GM08714 (cell line): ENCODE measurements around the gene LDLRAD3.

Experiments used
- H3K4me3 ChIP-seq: fragments of 200-500 bp; sonication (Bioruptor generic); 2 replicates; pipeline ENCODE4 v1.5.1; 2014; ENCODE audit warnings: mild to moderate bottlenecking, low read length, inconsistent platforms
- ZNF274 ChIP-seq: IDR thresholded peaks from 2 replicates; pipeline ENCODE4 v1.6.1; 2012; ENCODE audit warnings: mild to moderate bottlenecking, low read depth, low read length

LDLRAD3 gene

GRCh38 chr11:36019005-36019596 lies 75.2 kb downstream of the LDLRAD3 start:
- TF ChIP-seq ZNF274, result no peak
- H3K4me3 ChIP-seq, result no peak overlapping the region

GRCh38 chr11:36019722-36020121 lies 75.9 kb downstream of the LDLRAD3 start:
- no peak overlapping the region for H3K4me3 ChIP-seq
- no peak for TF ChIP-seq ZNF274

- H3K4me3 ChIP-seq, result no peak overlapping the region
- TF ChIP-seq ZNF274, result no peak
Measured at GRCh38 chr11:36022882-36023281, 79.0 kb downstream of the LDLRAD3 start.

DNA sequence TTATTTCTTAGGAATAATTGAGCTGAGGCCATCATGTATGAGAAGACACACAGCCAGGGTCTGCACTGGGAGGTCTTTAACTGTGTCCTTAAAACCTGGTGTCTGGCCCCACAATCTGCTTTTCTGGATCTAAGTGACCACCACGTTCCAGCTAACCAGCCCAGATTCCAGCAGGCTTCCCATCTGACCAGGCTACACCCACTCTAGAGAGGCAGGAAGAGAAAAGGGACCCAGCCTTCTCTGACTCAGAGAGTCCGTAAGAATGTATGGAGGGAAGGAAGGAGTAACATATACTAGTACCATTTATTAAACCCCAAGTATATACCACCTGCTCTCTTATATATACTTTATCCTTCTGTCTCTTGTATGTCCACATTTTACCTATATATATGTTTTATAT lies 80.1 kb downstream of the LDLRAD3 start:
- no peak overlapping the region for H3K4me3 ChIP-seq
- TF ChIP-seq ZNF274, result no peak

DNA sequence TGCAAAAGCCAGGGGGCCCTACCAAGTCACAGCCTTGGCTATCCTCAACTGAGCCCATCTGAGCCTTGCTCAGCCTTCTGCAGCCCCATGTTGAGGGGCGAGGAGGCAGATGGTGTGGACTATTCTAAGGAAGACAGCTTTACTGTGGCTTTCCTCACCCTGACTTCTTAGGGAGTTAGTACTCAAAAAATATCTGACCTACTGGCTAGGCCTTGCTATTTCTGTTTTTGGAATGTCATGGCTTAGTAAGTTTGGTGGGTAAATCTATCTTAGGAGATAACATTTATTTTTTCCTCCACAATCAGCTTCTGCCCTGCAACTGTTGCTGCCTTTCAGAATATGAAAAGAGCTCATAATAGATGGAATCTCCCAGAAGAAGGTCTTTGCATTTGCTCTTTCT lies 80.9 kb downstream of the LDLRAD3 start:
- no peak for TF ChIP-seq ZNF274
- H3K4me3 ChIP-seq, result no peak overlapping the region

DNA sequence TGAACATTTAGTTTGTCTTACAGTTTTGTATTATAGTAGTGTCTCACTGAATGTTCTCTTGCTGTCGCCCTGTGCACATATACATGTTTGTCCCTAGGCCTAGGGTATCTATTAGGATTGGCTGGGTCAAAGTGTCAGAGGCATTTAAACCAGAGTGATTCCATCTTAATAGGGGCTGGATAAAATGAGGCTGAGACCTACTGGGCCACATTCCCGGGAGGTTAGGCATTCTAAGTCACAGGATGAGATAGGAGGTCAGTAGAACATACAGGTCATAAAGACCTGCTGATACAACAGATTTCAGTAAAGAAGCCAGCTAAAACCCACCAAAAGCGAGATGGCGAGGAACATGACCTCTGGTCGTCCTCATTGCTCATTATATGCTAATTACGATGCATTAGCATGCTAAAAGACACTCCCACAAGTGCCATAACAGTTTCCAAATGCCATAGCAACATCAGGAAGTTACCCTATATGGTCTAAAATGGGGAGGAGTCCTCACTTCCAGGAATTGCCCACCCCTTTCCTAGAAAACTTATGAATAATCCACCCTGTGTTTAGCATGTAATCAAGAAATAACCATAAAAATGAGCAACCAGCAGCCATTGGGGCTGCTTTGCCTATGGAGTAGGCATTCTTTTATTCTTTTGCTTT lies 82.6 kb downstream of the LDLRAD3 start:
- no peak overlapping the region for H3K4me3 ChIP-seq
- no peak for TF ChIP-seq ZNF274

GRCh38 chr11:36027731-36028130 lies 83.9 kb downstream of the LDLRAD3 start:
- no peak overlapping the region for H3K4me3 ChIP-seq
- TF ChIP-seq ZNF274, result no peak

DNA sequence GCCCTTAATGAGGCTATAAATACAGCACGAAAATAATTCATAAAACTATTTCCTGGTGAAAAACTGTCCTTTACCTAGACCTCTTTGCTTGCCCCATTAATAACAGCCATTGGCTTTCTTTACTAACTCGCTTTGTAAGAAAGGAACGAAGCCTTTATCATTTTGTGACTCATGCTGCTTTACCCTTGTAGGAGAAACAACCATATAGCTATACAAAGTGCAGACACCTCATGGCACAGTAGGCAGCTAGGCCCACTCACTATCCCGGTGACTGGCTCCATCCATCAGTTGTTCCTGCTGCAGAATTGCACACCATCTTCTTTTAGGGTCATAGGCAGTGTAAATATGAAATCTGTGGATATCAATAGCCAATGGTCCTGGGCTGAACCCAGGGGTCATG lies 85.8 kb downstream of the LDLRAD3 start:
- no peak overlapping the region for H3K4me3 ChIP-seq
- no peak for TF ChIP-seq ZNF274

GRCh38 chr11:36030731-36031281 lies 86.9 kb downstream of the LDLRAD3 start:
- TF ChIP-seq ZNF274, result no peak
- H3K4me3 ChIP-seq, result no peak overlapping the region

- no peak overlapping the region for H3K4me3 ChIP-seq
- no peak for TF ChIP-seq ZNF274
Measured at GRCh38 chr11:36033082-36033751, 89.4 kb downstream of the LDLRAD3 start.

DNA sequence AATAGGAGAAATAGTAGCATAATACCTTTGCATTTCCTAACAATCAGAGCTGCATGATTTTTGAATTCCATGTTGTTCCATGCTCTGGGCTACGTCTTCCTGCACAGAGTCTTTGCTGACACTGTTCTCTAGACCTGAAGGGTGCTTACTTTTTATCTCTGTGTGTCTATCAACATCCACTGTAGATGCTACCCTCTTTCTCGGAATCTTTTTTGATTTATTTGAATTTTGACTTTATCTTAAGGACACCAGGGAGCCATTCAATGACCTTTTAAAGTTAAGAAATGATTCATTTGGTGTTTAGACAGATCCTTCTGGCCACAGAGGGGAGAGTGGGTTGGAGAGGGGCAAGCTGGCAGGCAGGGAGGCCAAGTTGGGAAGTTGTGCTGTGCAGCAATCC lies 90.1 kb downstream of the LDLRAD3 start:
- TF ChIP-seq ZNF274, result no peak
- no peak overlapping the region for H3K4me3 ChIP-seq

GRCh38 chr11:36034551-36035331 lies 90.9 kb downstream of the LDLRAD3 start:
- no peak for TF ChIP-seq ZNF274

GRCh38 chr11:36035454-36035853 lies 91.6 kb downstream of the LDLRAD3 start:
- no peak overlapping the region for H3K4me3 ChIP-seq
- no peak for TF ChIP-seq ZNF274

More at GRCh38 chr11:36034551-36035331, 90.9 kb downstream of the LDLRAD3 start:
- H3K4me3 ChIP-seq, result no peak overlapping the region

DNA sequence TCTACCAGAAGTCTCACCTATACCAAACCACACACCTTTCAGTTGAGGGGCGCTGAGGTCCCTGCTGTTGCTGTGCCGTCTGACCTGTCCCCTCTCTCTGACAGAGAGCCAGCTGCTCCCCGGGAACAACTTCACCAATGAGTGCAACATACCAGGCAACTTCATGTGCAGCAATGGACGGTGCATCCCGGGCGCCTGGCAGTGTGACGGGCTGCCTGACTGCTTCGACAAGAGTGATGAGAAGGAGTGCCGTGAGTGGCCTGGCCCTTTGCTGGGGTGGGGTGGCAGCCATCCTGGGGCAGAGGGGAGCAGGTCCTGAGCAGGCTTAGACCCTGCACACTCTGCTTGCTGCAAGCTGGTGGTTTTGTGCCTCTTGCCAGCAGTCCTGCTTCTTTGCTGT lies 92.1 kb downstream of the LDLRAD3 start:
- TF ChIP-seq ZNF274, result no peak
- H3K4me3 ChIP-seq, result no peak overlapping the region

GRCh38 chr11:36037031-36037430 lies 93.2 kb downstream of the LDLRAD3 start:
- no peak for TF ChIP-seq ZNF274
- no peak overlapping the region for H3K4me3 ChIP-seq
